Spinal cord (tissue), 10 donors: ENCODE results near the gene ZG16. TPM values are rescaled to one million over a fixed set of nuclear protein-coding genes. Genes with fewer than 3 reads are reported as not detected.
"Not testable (repeated sequence)": the region's sequence is repeated elsewhere in the genome, so short reads cannot be mapped to it uniquely, and the experiment has no call there.

Source experiments
- DNase-seq, 6 donors: peaks; one replicate each; pipeline versions ENCODE4 v3.0.0 to v3.0.0-alpha.2; 2013 to 2015; ENCODE audit warnings: low spot score in 6 of 6, low read depth in 4 of 6
- H3K27ac ChIP-seq: one replicate; pipeline ENCODE4 v1.5.1; 2013; ENCODE audit warnings: low read depth, low read length, control low read depth
- H3K27me3 ChIP-seq: one replicate; pipeline ENCODE4 v1.6.1; 2013; ENCODE audit warnings: low read length; ENCODE audit not compliant: control insufficient read depth, insufficient read depth
- H3K36me3 ChIP-seq: one replicate; pipeline ENCODE4 v1.6.1; 2013; ENCODE audit warnings: low read length; ENCODE audit not compliant: control insufficient read depth, insufficient read depth
- H3K4me1 ChIP-seq: one replicate; pipeline ENCODE4 v1.6.1; 2013; ENCODE audit warnings: low read length; ENCODE audit not compliant: control insufficient read depth, insufficient read depth
- H3K4me3 ChIP-seq: one replicate; pipeline ENCODE4 v1.5.1; 2013; ENCODE audit warnings: low read depth, low read length, control low read depth
- H3K9me3 ChIP-seq: one replicate; pipeline ENCODE4 v1.6.1; 2013; ENCODE audit warnings: low read length; ENCODE audit not compliant: control insufficient read depth, insufficient read depth
- WGBS: methylation state at CpG from one replicate; pipeline ENCODE4 v1.1.5; 2013; ENCODE audit warnings: missing lambda C conversion rate; ENCODE audit not compliant: insufficient coverage; 5-methylcytosine and 5-hydroxymethylcytosine counted together
- polyA plus RNA-seq, 2 donors: library from polyadenylated mRNA; unstranded; fragments of 120-200 nt; gene quantifications; one replicate each; pipeline ENCODE4 v1.2.1, GENCODE V29; 2013; ENCODE audit not compliant: insufficient read length in 2 of 2
- total RNA-seq, 2 donors: library from RNA; depleted of rRNA in 1 of 2; stranded (reverse); fragments of 120-200 nt in 1 of 2; fragments of >200 nt in 1 of 2; gene quantifications; one replicate each; pipeline versions ENCODE4 v1.2.3 to v1.2.4, GENCODE V29; 2013 to 2014
- donor health status: healthy.

ZG16 gene
- total and polyA plus RNA-seq, 4 donors: 0.05 TPM; not detected in 3

DNA sequence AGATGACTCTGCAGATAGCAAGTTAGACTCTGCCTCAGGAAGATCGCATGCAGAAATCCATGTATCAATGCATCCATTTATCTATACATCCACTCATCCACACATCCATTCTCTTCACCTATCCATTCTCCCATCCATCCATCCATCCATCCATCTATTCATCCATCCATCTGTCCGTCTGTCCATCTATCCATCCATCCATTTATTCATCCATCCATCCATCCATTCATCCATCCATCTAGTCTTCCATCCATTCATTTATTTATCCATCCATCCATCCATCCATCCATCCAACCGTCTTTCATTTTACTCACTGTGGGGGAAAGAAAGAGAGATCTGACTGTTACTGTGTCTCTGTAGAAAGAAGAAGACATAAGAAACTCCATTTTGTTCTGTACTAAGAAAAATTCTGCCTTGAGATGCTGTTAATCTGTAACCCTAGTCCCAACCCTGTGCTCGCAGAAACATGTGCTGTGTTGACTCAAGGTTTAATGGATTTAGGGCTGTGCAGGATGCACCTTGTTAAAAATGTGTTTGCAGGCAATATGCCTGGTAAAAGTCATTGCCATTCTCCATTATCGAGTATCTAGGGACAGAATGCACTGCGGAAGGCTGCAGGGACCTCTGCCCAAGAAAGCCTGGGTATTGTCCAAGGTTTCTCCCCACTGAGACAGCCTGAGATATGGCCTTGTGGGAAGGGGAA lies 38.0 kb upstream of the ZG16 start:
- not testable (repeated sequence) for H3K9me3 ChIP-seq, H3K27ac ChIP-seq
- WGBS: 83% methylated on average over 5 of the region's 6 CpGs

DNA sequence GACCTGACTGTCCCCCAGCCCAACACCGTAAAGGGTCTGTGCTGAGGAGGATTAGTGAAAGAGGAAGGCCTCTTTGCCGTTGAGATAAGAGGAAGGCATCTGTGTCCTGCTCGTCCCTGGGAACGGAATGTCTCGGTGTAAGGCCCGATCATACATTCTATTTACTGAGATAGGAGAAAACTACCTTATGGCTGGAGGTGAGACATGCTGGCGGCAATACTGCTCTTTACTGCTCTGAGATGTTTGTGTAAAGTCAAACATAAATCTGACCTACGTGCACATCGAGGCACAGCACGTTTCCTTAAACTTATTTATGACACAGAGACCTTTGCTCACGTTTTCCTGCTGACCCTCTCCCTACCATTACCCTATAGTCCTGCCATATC lies 37.4 kb upstream of the ZG16 start:
- H3K4me1 ChIP-seq, H3K36me3 ChIP-seq, H3K27me3 ChIP-seq, H3K4me3 ChIP-seq, H3K27ac ChIP-seq, DNase-seq, H3K9me3 ChIP-seq: not testable (repeated sequence)
- WGBS: 97% methylated on average over 6 of the region's 11 CpGs

More for the DNA sequence above, 38.0 kb upstream of the ZG16 start:
- DNase-seq, H3K27me3 ChIP-seq, H3K4me3 ChIP-seq, H3K36me3 ChIP-seq, H3K4me1 ChIP-seq: not testable (repeated sequence)

DNA sequence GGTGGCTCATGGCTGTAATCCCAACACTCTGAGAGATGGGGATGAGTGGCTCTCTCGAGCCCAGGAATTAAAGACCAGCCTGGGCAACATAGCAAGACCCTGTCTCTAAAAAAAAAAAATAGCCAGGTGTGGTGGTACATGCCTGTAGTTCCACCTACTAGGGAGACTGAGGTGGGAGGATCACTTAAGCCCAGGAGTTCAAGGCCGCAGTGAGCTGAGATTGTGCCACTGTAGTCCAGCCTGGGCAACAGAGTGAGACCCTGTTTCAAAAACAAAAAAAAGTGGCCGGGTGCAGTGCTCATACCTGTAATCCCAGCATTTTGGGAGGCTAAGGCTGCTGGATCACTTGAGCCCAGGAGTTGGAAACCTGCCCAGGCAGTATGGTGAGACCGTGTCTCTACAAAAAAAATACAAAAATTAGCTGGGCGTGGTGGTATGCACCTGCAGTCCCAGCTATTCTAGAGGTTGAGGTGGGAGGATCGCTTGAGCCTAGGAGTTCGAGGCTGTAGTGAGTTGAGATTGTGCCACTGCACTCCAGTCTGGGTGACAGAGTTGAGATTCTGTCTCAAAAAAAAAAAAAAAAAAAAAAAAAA lies 35.3 kb upstream of the ZG16 start:
- 89% methylated on average over 5 of the region's 7 CpGs for WGBS
- peaks cover 2% of the 10 kb centered on the region for H3K36me3 ChIP-seq

DNA sequence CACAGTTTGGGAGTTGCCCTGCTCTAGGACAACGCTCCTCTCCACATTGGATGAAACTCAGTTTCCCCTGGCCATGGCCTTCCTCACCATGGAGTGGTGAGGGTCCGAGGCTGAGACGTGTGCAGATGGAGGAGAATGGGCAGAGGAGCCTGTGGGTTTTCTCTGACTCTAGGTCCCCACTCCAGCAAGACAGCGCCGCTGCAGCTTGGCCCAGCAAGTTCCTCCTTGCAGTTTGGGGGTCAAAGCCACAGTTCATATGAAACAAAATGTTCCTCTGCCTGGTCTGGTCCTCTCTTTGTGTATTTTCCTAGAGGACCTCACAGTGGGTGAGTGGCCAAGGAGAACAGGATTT lies 34.6 kb upstream of the ZG16 start:
- Histone ChIP-seq H3K27ac (no peak overlapping the region), H3K36me3 (peaks cover 2% of the 10 kb centered on the region), H3K4me3 (no peak overlapping the region), H3K27me3 (no peaks in the 10 kb centered on the region), H3K9me3 (no peaks in the 10 kb centered on the region), H3K4me1 (no peaks in the 10 kb centered on the region)
- WGBS: 82% methylated on average over 4 of the region's 5 CpGs
- no peak for DNase-seq

More for the DNA sequence above, 35.3 kb upstream of the ZG16 start:
- Histone ChIP-seq H3K27ac (no peak overlapping the region), H3K4me3 (no peak overlapping the region), H3K4me1 (no peaks in the 10 kb centered on the region), H3K27me3 (no peaks in the 10 kb centered on the region), H3K9me3 (no peaks in the 10 kb centered on the region)
- no peak for DNase-seq

DNA sequence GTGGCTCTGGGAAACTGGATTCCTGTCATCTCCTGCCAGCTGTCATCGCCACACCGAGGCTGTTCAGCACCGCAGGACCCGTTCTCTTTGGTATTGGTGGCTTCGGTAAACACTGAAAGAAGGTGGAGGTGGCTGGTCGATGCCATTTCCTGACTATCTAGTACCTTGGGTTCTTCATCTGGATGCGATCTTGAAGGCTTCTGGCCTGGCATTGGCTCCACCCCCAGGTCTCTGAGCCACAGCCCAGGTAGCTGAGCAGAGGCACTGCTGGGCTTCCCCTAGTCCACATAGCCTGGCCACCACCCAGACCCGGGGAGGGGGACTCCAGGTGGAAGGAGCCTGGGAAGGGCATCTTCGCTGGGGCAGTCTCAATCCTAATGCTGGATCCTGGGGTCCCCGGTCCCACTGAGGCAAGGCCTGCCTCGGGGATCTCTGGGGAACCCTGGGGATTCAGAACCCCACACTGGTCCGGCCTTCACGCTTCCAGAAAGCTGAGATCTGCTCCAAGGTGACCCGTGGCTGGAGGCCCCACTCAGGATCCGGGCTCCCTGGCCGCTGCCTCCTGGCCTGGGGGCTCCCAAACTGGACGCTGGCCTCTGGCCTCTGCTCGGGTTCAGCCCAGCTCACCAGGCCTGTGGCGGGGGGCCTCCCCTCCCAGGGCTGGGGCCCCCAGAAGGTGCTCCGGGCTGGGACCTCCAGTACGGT lies 34.1 kb upstream of the ZG16 start:
- H3K27ac ChIP-seq: no peak overlapping the region
- H3K4me1 ChIP-seq: no peaks in the 10 kb centered on the region
- no peaks in the 10 kb centered on the region for H3K27me3 ChIP-seq
- 85% methylated on average over 20 of the region's 21 CpGs for WGBS
- no peak for DNase-seq
- no peaks in the 10 kb centered on the region for H3K9me3 ChIP-seq
- no peak overlapping the region for H3K4me3 ChIP-seq
- H3K36me3 ChIP-seq: peaks cover 2% of the 10 kb centered on the region

DNA sequence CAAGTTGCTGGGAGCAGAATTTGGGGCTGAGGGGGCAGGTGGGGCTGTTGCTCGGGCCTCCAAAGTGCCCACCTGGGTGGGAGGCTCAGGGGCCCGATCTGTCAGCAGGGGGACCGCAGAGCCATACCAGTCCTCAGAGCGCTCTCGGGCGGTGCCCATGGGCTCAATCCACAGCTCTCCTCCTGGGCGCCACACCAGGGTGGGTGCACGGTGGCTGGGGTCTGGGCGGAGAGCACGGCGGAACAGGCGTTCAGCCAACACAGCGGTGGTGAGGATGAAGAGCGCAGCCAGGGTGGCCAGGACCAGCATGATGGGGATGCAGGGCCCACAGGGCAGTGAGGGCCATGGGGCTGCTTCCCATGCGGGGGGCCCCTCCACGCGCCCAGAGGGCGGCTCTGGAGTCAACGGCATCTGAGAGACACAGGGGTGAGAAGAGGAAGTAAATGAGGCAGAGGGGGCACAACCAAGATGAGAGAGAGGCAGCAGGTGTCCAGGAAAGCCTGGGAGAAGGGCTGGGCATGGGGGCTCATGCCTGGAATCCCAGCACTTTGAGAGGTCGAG lies 33.4 kb upstream of the ZG16 start:
- H3K27me3 ChIP-seq: no peaks in the 10 kb centered on the region
- H3K9me3 ChIP-seq: no peaks in the 10 kb centered on the region
- no peak overlapping the region for H3K4me3 ChIP-seq
- WGBS: 90% methylated on average over 19 of the region's 20 CpGs
- DNase-seq: no peak
- no peak overlapping the region for H3K27ac ChIP-seq
- no peaks in the 10 kb centered on the region for H3K4me1 ChIP-seq
- H3K36me3 ChIP-seq: peaks cover 2% of the 10 kb centered on the region

DNA sequence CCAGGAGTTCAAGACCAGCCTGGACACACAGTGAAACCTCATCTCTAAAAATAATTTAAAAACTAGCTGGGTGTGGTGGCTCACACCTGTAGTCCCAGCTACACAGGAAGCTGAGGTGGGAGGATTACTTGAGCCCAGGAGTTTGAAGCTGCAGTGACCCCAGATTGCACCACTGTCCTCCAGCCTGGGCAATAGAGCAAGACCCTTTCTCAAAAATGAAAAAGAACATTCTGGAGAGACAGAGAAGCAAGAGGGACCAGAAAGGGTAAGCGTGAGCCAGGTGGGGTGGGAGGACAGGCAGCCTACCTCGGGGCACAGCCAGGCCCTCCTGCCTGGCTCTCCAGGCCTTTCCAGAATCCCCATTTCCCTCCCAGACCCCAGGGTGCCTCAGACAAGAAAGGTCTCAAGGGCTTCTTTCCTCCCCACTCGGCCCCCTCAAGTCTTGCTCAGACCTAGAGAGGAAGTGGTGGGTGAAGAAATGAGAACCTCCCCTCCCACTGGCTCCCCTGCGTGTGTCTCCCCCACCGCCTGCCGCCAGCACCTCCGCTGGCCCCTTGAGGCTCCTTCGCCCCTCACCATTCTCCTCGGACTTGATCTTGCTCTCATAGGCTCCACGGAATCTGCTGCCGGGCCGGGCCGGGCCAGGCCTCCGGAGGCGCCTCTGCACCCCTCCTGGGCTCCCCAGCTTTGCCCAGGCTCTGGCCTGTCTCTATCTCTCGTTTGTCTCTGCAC lies 32.8 kb upstream of the ZG16 start:
- no peaks in the 10 kb centered on the region for H3K27me3 ChIP-seq
- DNase-seq: no peak
- peaks cover 2% of the 10 kb centered on the region for H3K36me3 ChIP-seq
- H3K4me3 ChIP-seq: no peak overlapping the region
- WGBS: 67% methylated on average over 14 of the region's 16 CpGs
- no peak overlapping the region for H3K27ac ChIP-seq
- H3K9me3 ChIP-seq: no peaks in the 10 kb centered on the region
- H3K4me1 ChIP-seq: no peaks in the 10 kb centered on the region

DNA sequence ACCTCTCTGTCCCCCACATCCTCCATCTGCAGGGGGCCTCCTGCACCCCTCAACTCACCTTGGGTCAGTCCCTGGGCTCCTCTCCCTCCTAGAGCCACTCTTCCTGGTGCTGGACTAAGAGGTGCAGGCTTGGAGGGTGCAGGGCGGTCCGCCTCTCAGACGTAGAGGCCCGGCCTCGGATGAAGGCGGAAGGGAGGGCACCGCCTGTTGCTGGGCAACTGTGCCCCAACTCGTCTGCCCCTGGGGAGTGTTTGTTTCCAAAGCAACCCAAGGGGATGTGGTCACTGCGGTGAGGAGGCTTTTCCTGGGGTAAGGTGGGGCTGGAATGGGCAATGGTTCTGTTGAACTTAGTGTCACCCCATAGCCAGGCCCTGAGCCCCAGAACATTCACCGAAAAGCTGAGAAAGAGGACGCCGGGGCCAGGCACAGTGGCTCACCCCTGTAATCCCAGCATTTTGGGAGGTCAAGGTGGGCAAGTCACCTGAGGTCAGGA lies 32.2 kb upstream of the ZG16 start, which contains the start of gene C16orf54:
TSS of gene C16orf54 (minus strand) at position 138 of the 493 bp plus-strand sequence. CDS start 1,039 bp downstream, outside the sequence.
- peak in 1 of 6 donors; percentile 11 for DNase-seq
- H3K4me3 ChIP-seq: no peak within 1 kb of the TSS
- H3K4me1 ChIP-seq: no peaks in the 10 kb centered on the region
- no peaks in the 10 kb centered on the region for H3K27me3 ChIP-seq
- WGBS: 52% methylated on average over 11 of the region's 12 CpGs
- H3K9me3 ChIP-seq: no peaks in the 10 kb centered on the region
- H3K27ac ChIP-seq: no peak within 1 kb of the TSS
- peaks cover 2% of the 10 kb centered on the region for H3K36me3 ChIP-seq

DNA sequence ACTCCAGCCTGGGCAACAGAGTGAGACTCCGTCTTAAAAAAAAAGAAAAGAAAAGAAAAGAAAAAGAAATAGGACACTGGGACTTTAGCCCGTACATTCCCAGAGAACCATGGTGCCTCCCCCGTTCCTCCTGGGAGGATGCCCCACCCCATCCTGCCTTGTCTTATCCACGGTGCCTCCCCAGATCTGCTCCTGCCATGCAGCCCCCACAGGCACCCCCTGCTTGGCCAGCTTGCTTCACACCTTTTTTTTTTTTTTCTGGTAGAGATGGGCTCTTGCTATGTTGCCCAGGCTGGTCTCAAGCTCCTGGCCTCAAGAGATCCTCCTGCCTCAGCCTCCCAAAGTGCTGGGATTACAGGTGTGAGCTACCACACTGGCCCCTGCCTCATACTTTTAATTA lies 31.5 kb upstream of the ZG16 start:
- not testable (repeated sequence) for DNase-seq

More for the DNA sequence above, 31.5 kb upstream of the ZG16 start:
- not testable (repeated sequence) for H3K27me3 ChIP-seq, H3K4me3 ChIP-seq, H3K27ac ChIP-seq, H3K36me3 ChIP-seq, H3K9me3 ChIP-seq, H3K4me1 ChIP-seq
- 75% methylated on average over 1 of the region's 4 CpGs for WGBS
